Measurements from ENCODE around the gene VPS33B.

The VPS33B gene

GRCh38 chr15:90974216-90974615 lies 48.2 kb downstream of the VPS33B start:
- no peak for DNase-seq (ENCODE audit: low spot score)

- DNase-seq (ENCODE audit: low spot score) = no peak
These were observed 50.3 kb downstream of the VPS33B start for GRCh38 chr15:90972133-90972532.

GRCh38 chr15:90970274-90970673 lies 52.1 kb downstream of the VPS33B start:
- DNase-seq (ENCODE audit: low spot score) = no peak

- DNase-seq (ENCODE audit: low spot score) = no peak
These were observed 54.0 kb downstream of the VPS33B start for GRCh38 chr15:90968434-90968833.

GRCh38 chr15:90967206-90967605 lies 55.2 kb downstream of the VPS33B start:
- DNase-seq (ENCODE audit: low spot score) = no peak

- no peak for DNase-seq (ENCODE audit: low spot score)
These were observed 56.1 kb downstream of the VPS33B start for GRCh38 chr15:90966262-90966661.

GRCh38 chr15:90962021-90962420 lies 60.4 kb downstream of the VPS33B start:
- no peak for DNase-seq (ENCODE audit: low spot score)

- no peak for DNase-seq (ENCODE audit: low spot score)
These were observed 61.9 kb downstream of the VPS33B start for GRCh38 chr15:90960298-90961091.

- DNase-seq (ENCODE audit: low spot score) = no peak
These were observed 62.5 kb downstream of the VPS33B start for GRCh38 chr15:90959894-90960293.

- DNase-seq (ENCODE audit: low spot score) = no peak
These were observed 63.3 kb downstream of the VPS33B start for GRCh38 chr15:90959028-90959595.

- no peak for DNase-seq (ENCODE audit: low spot score)
These were observed 64.6 kb downstream of the VPS33B start for GRCh38 chr15:90957791-90958190.

GRCh38 chr15:90957031-90957790 lies 65.2 kb downstream of the VPS33B start:
- DNase-seq (ENCODE audit: low spot score) = peak; percentile 67

GRCh38 chr15:90956274-90957030 lies 65.9 kb downstream of the VPS33B start:
- peak; percentile 95 for DNase-seq (ENCODE audit: low spot score)

GRCh38 chr15:90955624-90956273 lies 66.6 kb downstream of the VPS33B start:
- DNase-seq (ENCODE audit: low spot score) = no peak

GRCh38 chr15:90954712-90955623 lies 67.4 kb downstream of the VPS33B start, which contains the start of gene RCCD1:
RCCD1 (plus strand) TSS chr15:90954884; CDS start chr15:90956735, 1,851 bp downstream.
- DNase-seq (ENCODE audit: low spot score) = peak; percentile 99

- DNase-seq (ENCODE audit: low spot score) = no peak
These were observed 68.3 kb downstream of the VPS33B start for GRCh38 chr15:90953947-90954711.

- DNase-seq (ENCODE audit: low spot score) = no peak
These were observed 69.3 kb downstream of the VPS33B start for GRCh38 chr15:90952901-90953677.

GRCh38 chr15:90950676-90951075 lies 71.7 kb downstream of the VPS33B start:
- no peak for DNase-seq (ENCODE audit: low spot score)

Data from iPS-NIHi11 (cell line).